Lower leg skin (tissue), 4 donors: Measurements from ENCODE around the gene UNC5C. TPM values are rescaled to one million over a fixed set of nuclear protein-coding genes. Genes with fewer than 3 reads are reported as not detected.

Source experiments
- DNase-seq, 2 donors: peaks; one replicate each; pipeline ENCODE4 v3.0.0-alpha.2; 2019; ENCODE audit warnings: low spot score in 2 of 2
- H3K4me3 ChIP-seq: fragments of 200-600 bp; sonication (generic); 2 replicates; pipeline ENCODE4 v1.5.1; 2017; ENCODE audit warnings: mild to moderate bottlenecking, low read depth; ENCODE audit not compliant: poor library complexity, severe bottlenecking
- CTCF ChIP-seq, 3 donors: fragments of 450-650 bp; IDR thresholded peaks; one replicate each; pipeline ENCODE4 v1.5.1; 2016; ENCODE audit warnings: antibody characterized with exemption in 3 of 3, mild to moderate bottlenecking in 3 of 3, moderate library complexity in 2 of 3
- POLR2A ChIP-seq, 2 donors: fragments of 450-650 bp; IDR thresholded peaks; one replicate each; pipeline ENCODE4 v1.6.1; 2016 to 2017; ENCODE audit warnings: antibody characterized with exemption in 2 of 2, mild to moderate bottlenecking in 1 of 2, moderate library complexity in 1 of 2
- WGBS, 2 donors: methylation state at CpG; one replicate each; pipeline ENCODE4 v1.1.5; 2018; 5-methylcytosine and 5-hydroxymethylcytosine counted together
- intact Hi-C: fragments of 100-400 bp; cut with DNase I; formaldehyde crosslinking; loops from one replicate; pipeline ENCODE4 v1.15.0; 2023; ENCODE audit warnings: low total_unique reads
- total RNA-seq, 4 donors: library from RNA; depleted of rRNA; stranded (reverse); fragments of >200 nt; gene quantifications; one replicate each; pipeline ENCODE4 v1.1.0, GENCODE V29; 2016

Gene UNC5C
- total RNA-seq, 4 donors from 2014 or later, result 0.34 to 1.8 (median 1.2) TPM

DNA sequence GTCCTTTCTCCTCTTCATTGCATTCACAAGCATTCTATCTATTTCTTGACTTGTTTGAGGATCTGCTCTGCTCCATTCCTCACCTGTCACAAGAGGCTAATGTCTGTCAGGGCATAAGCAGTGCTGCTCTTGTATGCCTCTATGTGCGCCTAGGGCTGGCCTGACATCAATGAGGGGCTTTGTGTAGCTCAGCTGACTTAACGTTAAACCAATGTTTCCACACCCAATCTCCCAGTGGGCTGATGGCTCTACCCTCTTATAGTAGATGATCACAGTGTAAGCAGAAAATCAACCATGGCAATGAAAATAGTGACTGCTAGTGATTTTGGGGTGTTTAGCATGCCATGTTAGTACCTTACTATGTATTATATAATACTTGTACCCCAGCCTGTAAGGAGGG, 139.0 kb downstream of the UNC5C start:
- WGBS, 2 donors, result 73% methylated on average over 2 of the region's 2 CpGs
- intact Hi-C loops, result no loop called here
- no peak overlapping the region for H3K4me3 ChIP-seq
- TF ChIP-seq CTCF (IDR thresholded peaks at IDR 0.05) (no peak), POLR2A (IDR thresholded peaks at IDR 0.05) (no peak)
- no peak for DNase-seq

DNA sequence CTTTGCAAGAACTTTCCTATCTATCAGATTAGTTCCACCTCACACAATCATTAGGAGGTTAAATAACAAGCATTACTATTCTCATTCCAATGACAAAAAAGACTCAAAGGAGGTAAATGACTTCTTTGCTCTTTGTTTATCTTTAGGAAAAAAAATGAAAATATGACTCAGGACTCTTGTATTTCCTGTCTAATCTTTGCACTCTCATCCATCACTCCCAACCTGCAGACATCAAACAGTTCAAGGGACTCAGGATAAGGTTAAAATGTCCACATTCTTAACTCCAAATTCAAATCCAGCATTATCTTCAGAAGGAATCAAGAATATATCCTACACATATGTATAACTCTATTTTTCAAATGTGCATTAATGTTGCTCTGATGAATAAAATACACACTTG, 139.6 kb downstream of the UNC5C start:
- no peak for TF ChIP-seq CTCF (IDR thresholded peaks at IDR 0.05)
- TF ChIP-seq POLR2A (IDR thresholded peaks at IDR 0.05), result no peak
- intact Hi-C loops, result no loop called here
- DNase-seq, result no peak
- no peak overlapping the region for H3K4me3 ChIP-seq

- intact Hi-C loops, result no loop called here
These were observed 146.5 kb downstream of the UNC5C start for GRCh38 chr4:95402299-95402698.

DNA sequence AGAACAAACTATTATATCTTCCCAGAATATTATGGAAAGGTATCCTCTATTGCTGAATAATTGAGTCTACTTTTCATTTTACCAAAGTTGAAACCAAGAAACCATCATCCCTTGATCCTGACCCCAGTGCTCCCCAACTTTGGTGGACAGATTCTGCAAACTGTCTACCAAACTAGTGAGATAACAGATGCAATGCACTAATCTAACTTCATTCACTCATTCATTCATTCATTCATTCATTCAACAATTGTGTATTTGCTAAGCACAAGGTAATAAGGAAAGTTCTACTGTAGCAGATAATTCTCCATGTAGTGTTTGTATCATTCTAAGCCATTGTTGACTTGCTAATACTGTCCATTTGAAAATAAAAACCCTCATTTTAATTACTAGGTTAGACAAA, 150.6 kb downstream of the UNC5C start:
- intact Hi-C loops, result no loop called here
- no peak for DNase-seq
- TF ChIP-seq POLR2A (IDR thresholded peaks at IDR 0.05) (no peak), CTCF (IDR thresholded peaks at IDR 0.05) (no peak)
- no peak overlapping the region for H3K4me3 ChIP-seq

More at GRCh38 chr4:95402299-95402698, 146.5 kb downstream of the UNC5C start:
- DNase-seq, result no peak
- H3K4me3 ChIP-seq, result no peak overlapping the region
- TF ChIP-seq POLR2A (IDR thresholded peaks at IDR 0.05) (no peak), CTCF (IDR thresholded peaks at IDR 0.05) (no peak)

DNA sequence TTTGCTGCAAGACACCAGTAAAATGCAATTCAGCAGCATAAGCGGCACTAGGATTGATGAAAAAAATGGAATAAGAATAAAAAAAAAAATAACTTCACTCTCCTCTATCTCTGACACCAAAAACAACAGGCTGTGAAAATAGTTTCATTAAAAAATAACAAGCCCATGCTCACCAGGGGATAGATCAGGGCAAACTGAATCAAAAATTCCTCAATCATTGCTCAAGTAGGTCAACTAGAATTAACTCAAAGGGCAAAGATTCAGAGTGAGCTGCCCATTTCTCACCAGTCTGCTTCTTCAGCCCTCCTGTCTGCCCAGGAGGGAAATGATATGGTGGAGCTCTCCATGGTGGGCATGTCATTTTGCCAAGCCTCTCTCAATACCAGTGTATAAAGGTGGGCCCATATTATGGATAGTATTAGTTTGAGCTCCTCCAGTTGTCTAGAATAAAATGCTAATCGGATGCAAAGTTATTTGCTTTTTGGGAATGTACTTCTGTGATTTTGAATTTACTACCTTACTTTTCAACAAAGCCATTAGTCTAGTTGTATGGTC, 153.9 kb downstream of the UNC5C start:
- no peak for DNase-seq

More for the DNA sequence above, 153.9 kb downstream of the UNC5C start:
- no peak for TF ChIP-seq POLR2A (IDR thresholded peaks at IDR 0.05)
- no peak for TF ChIP-seq CTCF (IDR thresholded peaks at IDR 0.05)
- intact Hi-C loops, result no loop called here
- WGBS, 2 donors, result 91% methylated on average over 2 of the region's 2 CpGs
- no peak overlapping the region for H3K4me3 ChIP-seq
